MM.1S (cell line): ENCODE results near the gene CEP83.

Source experiments
- DNase-seq: peaks from one replicate; pipeline ENCODE4 v3.0.0-alpha.2; 2015
- H2AFZ ChIP-seq: fragments of 300-600 bp; sonication (generic); 2 replicates; pipeline ENCODE4 v1.6.0; 2016; ENCODE audit warnings: antibody characterized with exemption, low read length
- H3F3A ChIP-seq: fragments of 300-600 bp; sonication (generic); 2 replicates; pipeline ENCODE4 v1.6.1; 2016; ENCODE audit warnings: mild to moderate bottlenecking, antibody characterized with exemption, low read length, moderate library complexity, mixed read lengths; ENCODE audit not compliant: insufficient read depth
- H3K27ac ChIP-seq: fragments of 300-600 bp; sonication (generic); 2 replicates; pipeline ENCODE4 v1.5.1; 2016; ENCODE audit warnings: mild to moderate bottlenecking, low read length
- H3K27me3 ChIP-seq: fragments of 300-600 bp; sonication (generic); replicated peaks from 2 replicates; pipeline ENCODE4 v1.6.0; 2016; ENCODE audit warnings: low read length; ENCODE audit not compliant: insufficient read depth
- H3K36me3 ChIP-seq: fragments of 300-600 bp; sonication (generic); replicated peaks from 2 replicates; pipeline ENCODE4 v1.6.1; 2016; ENCODE audit warnings: mild to moderate bottlenecking, low read length, mixed read lengths; ENCODE audit not compliant: insufficient read depth
- H3K4me1 ChIP-seq: fragments of 300-600 bp; sonication (generic); 2 replicates; pipeline ENCODE4 v1.6.1; 2016; ENCODE audit warnings: low read length, mixed read lengths
- H3K4me2 ChIP-seq: fragments of 300-600 bp; sonication (generic); 2 replicates; pipeline ENCODE4 v1.6.0; 2016; ENCODE audit warnings: low read depth, low read length
- H3K4me3 ChIP-seq: fragments of 300-600 bp; sonication (generic); 2 replicates; pipeline ENCODE4 v1.5.1; 2016; ENCODE audit warnings: low read length, mixed read lengths
- H3K79me2 ChIP-seq: fragments of 300-600 bp; sonication (generic); 2 replicates; pipeline ENCODE4 v1.6.1; 2016; ENCODE audit warnings: mixed run types, low read length, mixed read lengths
- H3K9ac ChIP-seq: fragments of 300-600 bp; sonication (generic); 2 replicates; pipeline ENCODE4 v1.6.1; 2016; ENCODE audit warnings: low read length, mixed read lengths
- H3K9me2 ChIP-seq: fragments of 300-600 bp; sonication (generic); replicated peaks from 2 replicates; pipeline ENCODE4 v1.6.1; 2016; ENCODE audit warnings: mild to moderate bottlenecking, low read length, mixed read lengths; ENCODE audit not compliant: insufficient read depth
- H3K9me3 ChIP-seq: fragments of 300-600 bp; sonication (generic); replicated peaks from 2 replicates; pipeline ENCODE4 v1.6.1; 2016; ENCODE audit warnings: mild to moderate bottlenecking, low read length, mixed read lengths; ENCODE audit not compliant: insufficient read depth
- H4K20me1 ChIP-seq: fragments of 300-600 bp; sonication (generic); 2 replicates; pipeline ENCODE4 v1.6.1; 2016; ENCODE audit warnings: mild to moderate bottlenecking, low read length, moderate library complexity, mixed read lengths; ENCODE audit not compliant: insufficient read depth
- CTCF ChIP-seq: fragments of 300-600 bp; sonication (generic); IDR thresholded peaks from 2 replicates; pipeline ENCODE4 v1.5.1; 2016; ENCODE audit warnings: antibody characterized with exemption, low read length, mixed read lengths
- EZH2 ChIP-seq: fragments of 300-600 bp; sonication (generic); optimal IDR thresholded peaks from 2 replicates; pipeline ENCODE3; 2017; ENCODE audit warnings: low read depth, mild to moderate bottlenecking, antibody characterized with exemption, low read length, mixed read lengths
- EZH2phosphoT487 ChIP-seq: fragments of 300-600 bp; sonication (generic); IDR thresholded peaks from 2 replicates; pipeline ENCODE4 v1.6.1; 2018; ENCODE audit warnings: antibody characterized with exemption, low read length

The CEP83 gene

GRCh38 chr12:94272280-94272679, 187.4 kb downstream of the CEP83 start:
- peaks cover 3% of the 10 kb centered on the region; the same call in 1 of the 2 replicates for H3K36me3 ChIP-seq
- H3K4me1 ChIP-seq: peaks cover 22% of the 10 kb centered on the region
- DNase-seq: no peak
- no peak overlapping the region for H3K4me3 ChIP-seq
- TF ChIP-seq EZH2 (no peak), EZH2phosphoT487 (no peak), CTCF (no peak)
- peaks cover 43% of the 10 kb centered on the region for H3K79me2 ChIP-seq
- no peak overlapping the region for H3K9ac ChIP-seq
- H3K4me2 ChIP-seq: no peak overlapping the region
- H3K9me2 ChIP-seq: no peaks in the 10 kb centered on the region
- H2AFZ ChIP-seq: no peak overlapping the region
- H3K9me3 ChIP-seq: no peaks in the 10 kb centered on the region
- H3K27ac ChIP-seq: no peak overlapping the region
- H3K27me3 ChIP-seq: no peaks in the 10 kb centered on the region
- H3F3A ChIP-seq: peaks cover 10% of the 10 kb centered on the region; the same call in 1 of the 2 replicates
- peaks cover 5% of the 10 kb centered on the region; the same call in 1 of the 2 replicates for H4K20me1 ChIP-seq

- Histone ChIP-seq H3K36me3 (peaks cover 6% of the 10 kb centered on the region; the same call in 1 of the 2 replicates), H3K27ac (peak overlapping the region; percentile 17; the same call in 1 of the 2 replicates)
- TF ChIP-seq CTCF: no peak
- TF ChIP-seq EZH2phosphoT487: no peak
- TF ChIP-seq EZH2: no peak
Observed at GRCh38 chr12:94271351-94271750, 188.3 kb downstream of the CEP83 start.

GRCh38 chr12:94269316-94269999, 190.2 kb downstream of the CEP83 start:
- Histone ChIP-seq H3F3A (peaks cover 10% of the 10 kb centered on the region; the same call in 1 of the 2 replicates), H3K9me3 (no peaks in the 10 kb centered on the region), H3K9me2 (no peaks in the 10 kb centered on the region), H3K79me2 (peaks cover 39% of the 10 kb centered on the region), H2AFZ (no peak overlapping the region), H3K27ac (no peak overlapping the region), H3K4me3 (no peak overlapping the region), H3K36me3 (peaks cover 21% of the 10 kb centered on the region), H3K9ac (no peak overlapping the region), H3K27me3 (no peaks in the 10 kb centered on the region), H4K20me1 (peaks cover 5% of the 10 kb centered on the region; the same call in 1 of the 2 replicates), H3K4me1 (peaks cover 22% of the 10 kb centered on the region), H3K4me2 (no peak overlapping the region)
- DNase-seq: no peak
- TF ChIP-seq EZH2phosphoT487 (no peak), CTCF (no peak), EZH2 (no peak)

More at GRCh38 chr12:94271351-94271750, 188.3 kb downstream of the CEP83 start:
- no peaks in the 10 kb centered on the region for H3K27me3 ChIP-seq
- no peak overlapping the region for H3K4me2 ChIP-seq
- H3K9me2 ChIP-seq: no peaks in the 10 kb centered on the region
- H2AFZ ChIP-seq: no peak overlapping the region
- H3F3A ChIP-seq: peaks cover 10% of the 10 kb centered on the region; the same call in 1 of the 2 replicates
- no peak overlapping the region for H3K9ac ChIP-seq
- H3K4me1 ChIP-seq: peaks cover 22% of the 10 kb centered on the region
- H4K20me1 ChIP-seq: peaks cover 5% of the 10 kb centered on the region; the same call in 1 of the 2 replicates
- peak; percentile 40 for DNase-seq
- no peak overlapping the region for H3K4me3 ChIP-seq
- H3K79me2 ChIP-seq: peaks cover 40% of the 10 kb centered on the region
- H3K9me3 ChIP-seq: no peaks in the 10 kb centered on the region
